Activated CD4-positive, alpha-beta T cell treated with anti-CD3 and anti-CD28 coated beads for 4 hours (primary cell): Measurements from ENCODE around the gene ETS1.

ENCODE experiments used
- DNase-seq, 2 donors: peaks; one replicate each; pipeline ENCODE4 v3.0.0-alpha.2; 2020

The ETS1 gene, protein sequence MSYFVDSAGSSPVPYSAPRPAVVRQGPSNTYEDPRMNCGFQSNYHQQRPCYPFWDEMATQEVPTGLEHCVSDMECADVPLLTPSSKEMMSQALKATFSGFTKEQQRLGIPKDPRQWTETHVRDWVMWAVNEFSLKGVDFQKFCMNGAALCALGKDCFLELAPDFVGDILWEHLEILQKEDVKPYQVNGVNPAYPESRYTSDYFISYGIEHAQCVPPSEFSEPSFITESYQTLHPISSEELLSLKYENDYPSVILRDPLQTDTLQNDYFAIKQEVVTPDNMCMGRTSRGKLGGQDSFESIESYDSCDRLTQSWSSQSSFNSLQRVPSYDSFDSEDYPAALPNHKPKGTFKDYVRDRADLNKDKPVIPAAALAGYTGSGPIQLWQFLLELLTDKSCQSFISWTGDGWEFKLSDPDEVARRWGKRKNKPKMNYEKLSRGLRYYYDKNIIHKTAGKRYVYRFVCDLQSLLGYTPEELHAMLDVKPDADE

GRCh38 chr11:128587415-128587814, at the start of gene ETS1:
Gene ETS1 (minus strand): TSS chr11:128587558. CDS start chr11:128573130, 14,428 bp downstream.
- no peak for DNase-seq

DNA sequence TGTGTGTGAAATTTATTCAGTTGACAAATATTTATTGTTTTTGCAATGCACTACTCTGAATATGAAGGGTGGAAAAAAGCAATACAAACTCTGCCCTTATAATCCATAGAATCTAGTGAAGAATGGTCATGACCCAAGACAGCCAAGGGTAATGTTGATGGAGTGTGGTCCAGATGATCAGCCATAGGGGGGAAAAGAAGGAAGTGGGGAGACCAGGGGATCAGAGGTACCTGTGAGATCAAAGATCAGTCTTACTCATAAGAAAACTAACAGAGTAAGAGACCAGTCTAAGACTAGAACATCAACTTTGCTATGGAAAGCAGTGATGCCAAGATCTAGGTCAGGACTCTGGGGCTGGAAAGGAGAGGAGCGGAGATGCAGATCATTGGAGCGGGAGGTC, 47.0 kb upstream of the ETS1 start:
- no peak for DNase-seq

GRCh38 chr11:128633384-128633965, 46.1 kb upstream of the ETS1 start:
- no peak for DNase-seq

- peak; percentile 45 to 52 for DNase-seq
Observed at GRCh38 chr11:128632141-128632791, 44.9 kb upstream of the ETS1 start.

DNA sequence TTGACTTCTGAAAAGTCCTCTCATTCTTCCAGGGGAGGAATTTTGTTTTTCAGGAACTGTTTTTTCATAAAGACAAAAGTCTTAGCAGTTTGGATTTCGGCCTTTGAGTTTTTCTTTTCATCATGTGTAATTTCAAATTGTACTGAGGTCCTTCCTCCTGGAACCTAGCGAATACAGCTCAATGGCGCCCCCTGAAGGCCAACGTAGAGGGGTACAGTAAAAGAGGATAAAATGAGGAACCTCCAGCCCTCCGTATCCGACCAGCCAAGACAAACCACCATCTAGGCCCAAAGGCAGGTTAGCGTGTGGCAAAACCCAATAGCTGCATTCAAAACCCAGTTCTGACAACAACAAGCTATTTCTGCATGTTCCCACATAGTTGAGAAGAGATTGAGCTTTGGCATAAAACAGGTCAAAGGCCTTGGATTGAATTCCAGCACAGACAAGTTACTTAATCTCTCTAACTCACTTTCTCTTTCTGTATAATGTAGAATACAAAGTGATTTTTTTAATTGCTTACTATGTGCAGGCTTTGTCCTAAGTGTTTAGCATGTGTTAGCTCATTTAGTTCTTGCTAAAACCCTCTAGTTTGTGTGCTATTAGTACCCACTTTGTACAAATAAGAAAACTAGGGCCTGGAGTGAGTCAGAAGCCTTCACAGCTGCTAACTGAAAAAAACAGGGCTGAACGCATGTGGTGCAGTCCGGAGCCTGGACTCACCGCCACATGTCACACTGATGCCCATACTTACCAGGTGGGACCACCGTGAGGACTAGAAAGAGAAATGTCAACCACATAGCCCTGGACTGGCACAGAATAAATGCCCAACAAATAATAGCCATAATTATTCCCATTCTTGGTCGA, 43.2 kb upstream of the ETS1 start:
- DNase-seq = peak; percentile 89 to 93

GRCh38 chr11:128629516-128630106, 42.3 kb upstream of the ETS1 start:
- DNase-seq = no peak

DNA sequence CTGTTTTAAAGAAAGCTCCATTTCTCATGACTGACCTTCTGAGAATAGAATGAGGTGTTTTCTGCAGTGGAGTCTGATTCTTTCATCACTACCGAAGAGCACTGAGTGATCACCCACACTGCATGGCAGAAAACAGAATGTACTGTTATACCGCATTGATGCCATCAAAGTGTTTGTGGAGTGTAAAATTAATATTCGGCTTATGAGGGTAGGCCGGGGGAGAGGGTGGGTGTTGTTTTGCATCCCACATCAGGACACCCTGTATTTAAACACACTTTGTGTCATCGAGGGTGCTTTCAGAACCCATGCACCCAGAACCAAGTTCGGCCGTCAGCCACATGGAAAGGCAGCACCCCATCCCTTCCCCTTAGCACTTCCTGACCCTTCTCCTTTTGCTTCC, 41.3 kb upstream of the ETS1 start:
- no peak for DNase-seq

DNA sequence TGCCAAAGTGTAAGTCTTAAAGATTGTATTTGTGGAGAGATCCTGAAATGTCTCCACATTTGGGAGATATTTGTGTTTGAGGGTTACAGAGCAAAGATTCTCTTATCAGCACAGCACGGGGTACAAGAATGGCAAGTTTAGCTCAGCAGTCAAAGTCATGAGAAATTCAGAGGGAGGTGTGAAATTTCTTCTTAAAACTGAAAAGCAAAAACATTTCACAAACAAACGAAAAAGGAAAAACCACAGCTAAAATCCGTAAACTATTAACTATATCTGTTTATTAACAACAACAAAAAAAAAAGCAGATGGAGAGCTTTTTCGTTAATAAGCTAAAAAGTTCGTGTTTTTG, 40.9 kb upstream of the ETS1 start:
- no peak for DNase-seq

- DNase-seq = no peak
Observed at GRCh38 chr11:128627666-128628324, 40.4 kb upstream of the ETS1 start.

DNA sequence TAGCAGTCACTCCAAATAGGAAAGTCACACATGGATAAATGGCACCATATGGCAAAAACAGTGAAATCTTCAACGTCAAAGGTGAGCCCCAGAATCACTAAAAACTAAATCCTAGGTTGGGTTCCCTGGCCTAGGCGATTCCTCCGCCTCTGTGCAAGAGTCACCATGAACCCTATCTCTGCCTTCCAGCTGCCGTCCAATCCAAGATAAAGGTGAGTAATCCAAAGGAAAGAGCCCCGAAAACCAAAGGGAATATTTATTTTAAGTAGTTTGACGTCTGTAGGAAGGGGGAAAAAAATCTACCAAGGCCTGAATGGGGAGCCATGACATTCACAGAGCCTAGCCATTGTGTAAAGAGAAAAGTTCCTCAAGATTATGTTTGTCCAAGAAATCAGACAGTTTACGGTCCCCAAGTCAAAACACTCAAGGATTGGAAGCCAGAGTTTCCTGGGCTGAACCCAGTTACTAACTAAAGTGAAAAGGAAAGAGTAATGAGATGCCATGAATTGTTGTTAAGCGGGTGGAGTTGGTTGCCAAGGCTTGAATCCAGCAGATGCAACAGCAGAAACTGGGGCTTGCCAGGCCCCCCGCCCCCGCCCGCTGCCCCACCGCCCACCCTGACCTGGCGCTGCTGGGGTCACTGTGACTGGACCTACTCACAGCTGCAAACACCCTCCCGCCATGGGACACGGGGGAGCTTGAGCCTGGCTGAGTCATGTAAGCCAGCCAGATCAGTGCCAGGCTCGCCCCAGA, 39.7 kb upstream of the ETS1 start:
- no peak for DNase-seq

DNA sequence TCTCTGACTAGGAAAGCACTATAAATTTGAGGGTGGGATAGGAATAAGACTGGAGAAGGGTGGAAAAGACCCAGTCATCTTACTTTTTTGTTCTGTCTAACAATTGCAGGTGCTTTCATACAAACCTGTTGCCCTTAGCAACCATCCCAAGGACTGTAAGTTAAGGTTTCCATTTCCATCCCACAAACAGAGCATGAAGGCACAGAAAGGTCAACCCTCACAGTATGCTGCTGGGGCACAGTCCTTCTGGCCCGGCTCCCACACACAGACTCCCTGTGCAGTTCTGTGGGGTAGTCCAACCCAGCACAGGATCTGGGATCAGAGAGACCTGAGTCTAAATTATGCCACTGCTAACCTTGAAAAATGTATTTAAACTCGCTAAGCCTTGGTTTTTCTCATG, 38.4 kb upstream of the ETS1 start:
- DNase-seq = no peak

- no peak for DNase-seq
Observed at GRCh38 chr11:128625326-128625725, 38.0 kb upstream of the ETS1 start.

DNA sequence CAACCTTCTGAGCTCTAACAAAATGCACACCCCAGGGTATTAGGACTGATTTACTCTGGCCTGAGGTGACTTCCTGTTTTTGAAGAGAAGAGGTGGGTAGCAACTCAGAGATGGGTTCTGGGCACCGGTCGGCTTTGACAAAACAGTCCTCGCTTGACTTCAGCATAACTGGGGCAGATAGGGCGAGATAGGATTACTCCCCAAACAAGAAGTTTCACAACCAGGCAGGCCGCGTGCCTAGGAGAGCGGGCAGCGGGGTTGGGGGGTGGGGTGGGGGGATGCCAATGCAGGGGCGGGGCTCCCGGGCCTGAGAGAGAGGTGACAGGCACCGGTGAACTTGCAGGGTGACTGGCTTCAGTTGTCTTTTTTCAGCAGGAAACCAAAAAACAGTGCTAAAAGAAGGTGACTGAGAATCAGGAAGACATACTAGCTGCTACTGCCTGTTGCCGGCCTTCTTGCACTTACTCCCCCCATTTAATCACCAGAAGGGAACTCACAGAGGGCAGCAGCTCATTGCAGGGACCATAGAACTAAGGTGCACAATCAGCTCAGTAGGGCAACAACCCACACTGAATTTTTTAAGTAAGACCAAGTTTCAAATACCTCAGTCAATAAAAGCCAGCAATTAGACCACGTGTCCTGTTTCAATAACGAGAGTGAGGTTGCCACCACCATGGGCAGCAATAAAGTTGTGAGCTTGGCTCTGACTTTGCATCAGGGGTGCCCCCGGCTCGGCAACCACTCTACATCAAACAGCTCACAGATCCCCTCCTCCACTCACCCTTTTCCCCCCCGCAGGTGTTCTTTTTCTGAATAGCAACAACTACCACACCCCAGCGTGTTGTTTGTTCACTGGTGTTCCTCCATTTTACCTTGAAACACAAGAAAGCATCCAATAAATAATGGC, 37.2 kb upstream of the ETS1 start:
- DNase-seq = peak; percentile 48 to 80

GRCh38 chr11:128623091-128623490, 35.7 kb upstream of the ETS1 start:
- no peak for DNase-seq

DNA sequence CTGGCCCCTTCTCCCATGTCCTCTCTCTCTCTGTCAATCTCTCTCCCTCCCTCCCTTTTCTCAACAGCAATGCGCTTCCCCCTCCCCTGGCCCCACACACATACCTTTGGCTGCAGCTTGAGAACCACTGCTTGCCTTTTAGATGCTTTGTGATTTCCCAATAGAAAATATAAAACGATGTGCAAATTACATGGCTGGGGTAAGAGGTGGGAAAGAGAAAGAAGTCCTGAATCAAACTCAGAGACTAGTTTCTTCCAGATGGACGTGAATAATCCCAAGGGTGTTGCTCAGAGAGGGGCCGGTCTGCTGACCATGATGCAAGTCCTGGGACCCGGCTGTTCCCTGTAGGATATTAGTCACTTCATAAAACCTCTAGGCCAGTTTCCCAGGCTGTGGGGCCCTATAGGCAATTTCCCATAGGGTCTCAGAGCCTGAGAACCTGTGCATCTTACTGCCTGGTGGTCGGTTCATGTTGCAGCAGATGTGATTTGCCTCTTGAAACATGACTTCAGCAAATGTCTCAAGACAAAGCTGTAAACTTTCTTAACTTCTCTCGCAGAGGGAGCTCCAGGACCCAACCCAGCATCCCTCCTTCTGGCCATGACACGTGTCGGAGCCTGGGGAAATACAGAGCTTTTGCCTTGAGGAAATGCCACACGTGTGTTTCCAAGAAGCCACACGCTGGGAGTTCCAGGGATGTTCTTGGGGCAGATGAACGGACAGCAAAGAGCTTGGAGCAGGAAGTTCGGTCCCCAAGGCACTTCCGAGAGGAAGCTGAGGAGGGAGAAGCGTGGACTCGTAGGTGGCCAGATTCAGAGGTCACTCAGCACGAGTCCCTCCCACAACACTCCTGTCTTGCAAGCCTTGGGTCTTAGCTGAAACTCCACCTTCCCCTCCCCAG, 34.5 kb upstream of the ETS1 start:
- no peak for DNase-seq

DNA sequence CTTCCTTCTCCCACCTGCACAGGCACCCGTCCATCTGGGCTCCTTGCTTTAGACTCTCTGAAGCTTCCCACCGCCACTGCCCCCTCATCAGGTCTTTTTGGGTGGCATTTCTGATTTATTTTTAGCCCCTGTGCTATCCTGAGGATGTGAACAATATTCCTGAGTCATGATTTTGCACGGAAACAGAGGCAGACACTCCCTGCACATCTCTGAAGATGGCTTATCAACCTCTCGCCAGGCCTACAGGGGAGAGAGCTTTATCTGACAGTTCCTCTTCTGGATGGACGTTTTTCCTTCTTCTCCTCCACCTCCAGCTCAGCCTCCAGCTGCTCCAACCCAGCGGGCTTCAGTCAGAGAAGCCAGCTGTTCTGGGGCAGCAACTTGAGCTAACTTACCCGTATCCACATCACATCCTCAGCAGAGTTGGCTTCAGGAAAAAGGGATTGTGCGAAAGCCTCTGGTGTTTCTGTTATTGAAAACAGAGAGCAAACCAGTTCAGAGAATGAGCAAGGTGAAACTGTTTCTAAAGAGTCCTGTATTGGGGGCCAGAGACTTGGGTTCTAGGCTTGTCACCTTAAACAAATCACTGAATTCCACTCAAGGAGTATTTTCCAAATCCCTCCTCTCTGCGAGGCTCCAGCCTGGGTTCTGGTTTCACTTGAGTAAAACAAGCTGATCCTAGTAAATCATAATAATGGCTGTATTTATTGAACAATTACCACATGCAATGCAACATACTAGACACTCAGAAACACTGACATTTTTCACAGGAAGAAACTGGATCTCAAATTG, 33.1 kb upstream of the ETS1 start:
- no peak for DNase-seq

DNA sequence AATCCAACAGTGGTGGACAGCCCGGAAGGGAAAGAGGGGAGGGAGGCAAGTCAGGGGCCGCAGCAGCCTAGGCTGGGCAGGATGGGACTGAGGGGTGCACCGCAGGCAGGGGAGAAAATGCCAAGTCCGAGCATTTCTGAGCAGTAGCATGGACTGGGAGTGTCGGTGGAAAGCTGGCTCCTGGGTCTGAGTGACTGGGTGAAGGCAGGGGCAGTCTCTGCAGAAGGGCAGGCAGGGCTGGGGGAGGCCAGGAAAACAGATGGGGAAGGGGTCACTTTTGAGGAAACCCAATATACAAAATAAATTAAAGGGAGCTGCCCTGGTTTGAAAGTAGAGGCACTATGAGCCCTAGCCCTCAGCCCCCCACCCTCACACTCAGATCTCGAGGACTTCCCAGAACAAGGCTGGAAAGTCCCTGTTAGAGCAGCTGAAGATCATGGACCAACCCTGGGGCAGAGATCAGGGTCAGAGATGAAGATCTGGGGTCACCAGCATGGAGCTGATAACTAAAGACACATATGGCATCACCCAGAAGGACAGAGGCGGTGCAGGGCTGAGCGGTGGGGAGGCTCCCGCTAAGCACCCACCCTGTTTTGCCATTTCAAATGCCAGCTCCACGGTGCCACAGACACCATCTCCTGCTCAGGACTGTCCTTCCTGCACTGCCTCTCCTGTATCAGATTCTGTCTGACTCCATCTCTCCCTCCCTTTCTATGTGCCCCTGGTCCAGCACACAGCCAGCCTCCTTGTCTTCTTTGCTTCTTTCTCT, 32.4 kb upstream of the ETS1 start:
- no peak for DNase-seq
